ENCODE data around the gene CABP2. TPM values are rescaled to one million over a fixed set of nuclear protein-coding genes. Genes with fewer than 3 reads are reported as not detected.

The CABP2 gene
- total RNA-seq, 1 experiment from 2014 or later, result not detected

DNA sequence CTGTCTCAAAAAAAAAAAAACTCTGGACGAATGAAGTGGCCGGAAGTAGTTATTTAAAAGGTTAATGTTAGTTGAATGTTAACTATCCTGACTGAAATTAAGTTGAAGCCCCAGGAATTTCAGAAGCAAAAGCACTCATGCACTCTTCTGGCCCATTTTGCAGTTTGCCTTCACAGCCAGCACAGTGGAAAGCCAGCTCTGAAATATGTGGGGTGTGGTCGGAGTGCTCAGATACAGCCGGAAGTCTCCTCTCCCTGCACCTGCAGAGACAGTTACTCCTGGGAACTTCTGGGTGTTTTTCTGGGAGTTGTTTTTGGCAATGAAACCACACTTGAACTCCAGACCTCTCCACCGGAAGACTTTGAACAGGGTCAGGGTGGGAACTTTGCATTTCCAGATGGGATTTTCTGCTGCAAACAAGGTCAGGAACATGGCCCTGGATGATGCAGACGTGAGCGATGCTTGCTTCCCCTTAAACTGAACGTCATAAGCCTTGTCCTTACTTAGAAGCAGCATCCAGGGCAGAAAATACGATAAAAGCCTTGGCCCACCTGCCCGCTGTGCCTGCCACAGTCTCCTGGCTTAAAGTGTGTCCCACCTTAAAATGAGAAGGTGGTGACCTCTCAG is 21.5 kb upstream of the CABP2 start:
- H3K36me3 ChIP-seq (ENCODE audit: insufficient read depth, low read length, poor library complexity, severe bottlenecking), result no peaks in the 10 kb centered on the region
- H3K27me3 ChIP-seq (replicated peaks; ENCODE audit: insufficient read depth, low read depth, low read length, poor library complexity), result no peaks in the 10 kb centered on the region
- H3K4me3 ChIP-seq (ENCODE audit: low read depth, low read length, poor library complexity, severe bottlenecking), result no peak overlapping the region
- ChIA-PET POLR2A (ENCODE audit: low non-redundant PET) (no interaction called here), CTCF (interaction anchor here (0.6 kb wide), 1 partner anchor 25 kb away, joined by 4 read pairs; no protein-coding TSS in a partner anchor)
- H3K9me3 ChIP-seq (ENCODE audit: low read depth, low read length, poor library complexity, severe bottlenecking), result no peaks in the 10 kb centered on the region
- no TSS peak for BruUV-seq (replicated peaks)
- H3K4me1 ChIP-seq (ENCODE audit: insufficient read depth, low read length, poor library complexity, severe bottlenecking), result no peaks in the 10 kb centered on the region
- intact Hi-C loops (cut with micrococcal nuclease; ENCODE audit: unreplicated experiment), result no loop called here
- H3K27ac ChIP-seq (ENCODE audit: low read depth, low read length, poor library complexity, severe bottlenecking), result no peak overlapping the region
- no peak for DNase-seq (ENCODE audit: low spot score)
- TF ChIP-seq EZH2 (IDR thresholded peaks at IDR 0.05; ENCODE audit: borderline replicate concordance, low read depth, low read length, poor library complexity, severe bottlenecking), result no peak
- TF ChIP-seq, protein P1, sequence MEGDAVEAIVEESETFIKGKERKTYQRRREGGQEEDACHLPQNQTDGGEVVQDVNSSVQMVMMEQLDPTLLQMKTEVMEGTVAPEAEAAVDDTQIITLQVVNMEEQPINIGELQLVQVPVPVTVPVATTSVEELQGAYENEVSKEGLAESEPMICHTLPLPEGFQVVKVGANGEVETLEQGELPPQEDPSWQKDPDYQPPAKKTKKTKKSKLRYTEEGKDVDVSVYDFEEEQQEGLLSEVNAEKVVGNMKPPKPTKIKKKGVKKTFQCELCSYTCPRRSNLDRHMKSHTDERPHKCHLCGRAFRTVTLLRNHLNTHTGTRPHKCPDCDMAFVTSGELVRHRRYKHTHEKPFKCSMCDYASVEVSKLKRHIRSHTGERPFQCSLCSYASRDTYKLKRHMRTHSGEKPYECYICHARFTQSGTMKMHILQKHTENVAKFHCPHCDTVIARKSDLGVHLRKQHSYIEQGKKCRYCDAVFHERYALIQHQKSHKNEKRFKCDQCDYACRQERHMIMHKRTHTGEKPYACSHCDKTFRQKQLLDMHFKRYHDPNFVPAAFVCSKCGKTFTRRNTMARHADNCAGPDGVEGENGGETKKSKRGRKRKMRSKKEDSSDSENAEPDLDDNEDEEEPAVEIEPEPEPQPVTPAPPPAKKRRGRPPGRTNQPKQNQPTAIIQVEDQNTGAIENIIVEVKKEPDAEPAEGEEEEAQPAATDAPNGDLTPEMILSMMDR (conservative IDR thresholded peaks at IDR 0.05; ENCODE audit: low read depth, low read length), result no peak

DNA sequence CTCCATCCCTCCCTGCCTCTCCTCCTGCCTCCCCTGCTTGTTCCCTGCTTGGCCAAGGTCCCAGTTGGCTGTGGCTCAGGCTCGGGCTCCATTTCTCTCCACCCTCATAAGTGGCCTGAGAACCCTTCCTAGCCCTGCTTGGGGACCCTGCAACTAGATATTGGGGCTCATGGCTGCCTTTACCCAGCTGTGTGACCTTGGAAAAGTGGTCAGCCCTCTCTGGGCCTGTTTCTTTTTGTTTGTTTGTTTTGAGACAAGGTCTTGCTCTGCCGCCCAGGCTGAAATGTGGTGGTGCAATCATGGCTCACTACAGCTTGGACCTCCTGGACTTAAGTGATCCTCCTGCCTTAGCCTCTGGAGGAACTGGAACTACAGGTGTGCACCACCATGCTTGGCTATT is 20.3 kb upstream of the CABP2 start:
- POLR2A ChIA-PET (ENCODE audit: low non-redundant PET), result no interaction called here
- Histone ChIP-seq H3K27ac (ENCODE audit: low read depth, low read length, poor library complexity, severe bottlenecking) (no peak overlapping the region), H3K4me1 (ENCODE audit: insufficient read depth, low read length, poor library complexity, severe bottlenecking) (no peaks in the 10 kb centered on the region), H3K36me3 (ENCODE audit: insufficient read depth, low read length, poor library complexity, severe bottlenecking) (no peaks in the 10 kb centered on the region), H3K4me3 (ENCODE audit: low read depth, low read length, poor library complexity, severe bottlenecking) (no peak overlapping the region), H3K9me3 (ENCODE audit: low read depth, low read length, poor library complexity, severe bottlenecking) (no peaks in the 10 kb centered on the region), H3K27me3 (replicated peaks; ENCODE audit: insufficient read depth, low read depth, low read length, poor library complexity) (no peaks in the 10 kb centered on the region)
- no TSS peak for BruUV-seq (replicated peaks)
- no peak for DNase-seq (ENCODE audit: low spot score)
- TF ChIP-seq EZH2 (IDR thresholded peaks at IDR 0.05; ENCODE audit: borderline replicate concordance, low read depth, low read length, poor library complexity, severe bottlenecking), result no peak
- TF ChIP-seq, protein P1 (conservative IDR thresholded peaks at IDR 0.05; ENCODE audit: low read depth, low read length), result no peak
- intact Hi-C loops (cut with micrococcal nuclease; ENCODE audit: unreplicated experiment), result no loop called here
- CTCF ChIA-PET, result no interaction called here

DNA sequence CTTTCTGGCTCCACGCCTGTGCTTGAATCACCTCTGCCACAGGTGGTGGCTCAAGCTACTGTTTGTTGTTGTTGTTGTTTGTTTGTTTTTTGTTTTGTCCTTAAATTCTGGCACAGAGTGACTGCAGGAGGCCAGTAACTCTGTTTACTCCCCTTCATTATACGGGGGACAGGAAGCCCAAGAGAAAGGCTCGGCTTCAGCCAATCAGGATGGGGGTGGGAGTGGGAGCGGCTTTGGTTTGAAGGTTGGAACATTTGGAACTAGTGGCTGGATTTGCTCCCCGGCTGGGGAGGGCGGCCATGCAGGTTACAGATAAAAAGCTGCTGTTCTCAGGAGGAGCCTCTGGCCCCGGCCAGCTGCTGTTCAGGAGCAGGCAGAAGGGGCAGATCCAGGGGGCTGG is 19.7 kb upstream of the CABP2 start:
- Histone ChIP-seq H3K4me1 (ENCODE audit: insufficient read depth, low read length, poor library complexity, severe bottlenecking) (no peaks in the 10 kb centered on the region), H3K4me3 (ENCODE audit: low read depth, low read length, poor library complexity, severe bottlenecking) (no peak overlapping the region), H3K27me3 (replicated peaks; ENCODE audit: insufficient read depth, low read depth, low read length, poor library complexity) (no peaks in the 10 kb centered on the region), H3K9me3 (ENCODE audit: low read depth, low read length, poor library complexity, severe bottlenecking) (no peaks in the 10 kb centered on the region), H3K36me3 (ENCODE audit: insufficient read depth, low read length, poor library complexity, severe bottlenecking) (no peaks in the 10 kb centered on the region), H3K27ac (ENCODE audit: low read depth, low read length, poor library complexity, severe bottlenecking) (no peak overlapping the region)
- DNase-seq (ENCODE audit: low spot score), result no peak
- ChIA-PET CTCF (no interaction called here), POLR2A (ENCODE audit: low non-redundant PET) (no interaction called here)
- intact Hi-C loops (cut with micrococcal nuclease; ENCODE audit: unreplicated experiment), result no loop called here
- no TSS peak for BruUV-seq (replicated peaks)
- TF ChIP-seq EZH2 (IDR thresholded peaks at IDR 0.05; ENCODE audit: borderline replicate concordance, low read depth, low read length, poor library complexity, severe bottlenecking), result no peak
- TF ChIP-seq, protein P1 (conservative IDR thresholded peaks at IDR 0.05; ENCODE audit: low read depth, low read length), result no peak
